ENCODE results near the gene ACTG1.

- TF ChIP-seq, protein P1, sequence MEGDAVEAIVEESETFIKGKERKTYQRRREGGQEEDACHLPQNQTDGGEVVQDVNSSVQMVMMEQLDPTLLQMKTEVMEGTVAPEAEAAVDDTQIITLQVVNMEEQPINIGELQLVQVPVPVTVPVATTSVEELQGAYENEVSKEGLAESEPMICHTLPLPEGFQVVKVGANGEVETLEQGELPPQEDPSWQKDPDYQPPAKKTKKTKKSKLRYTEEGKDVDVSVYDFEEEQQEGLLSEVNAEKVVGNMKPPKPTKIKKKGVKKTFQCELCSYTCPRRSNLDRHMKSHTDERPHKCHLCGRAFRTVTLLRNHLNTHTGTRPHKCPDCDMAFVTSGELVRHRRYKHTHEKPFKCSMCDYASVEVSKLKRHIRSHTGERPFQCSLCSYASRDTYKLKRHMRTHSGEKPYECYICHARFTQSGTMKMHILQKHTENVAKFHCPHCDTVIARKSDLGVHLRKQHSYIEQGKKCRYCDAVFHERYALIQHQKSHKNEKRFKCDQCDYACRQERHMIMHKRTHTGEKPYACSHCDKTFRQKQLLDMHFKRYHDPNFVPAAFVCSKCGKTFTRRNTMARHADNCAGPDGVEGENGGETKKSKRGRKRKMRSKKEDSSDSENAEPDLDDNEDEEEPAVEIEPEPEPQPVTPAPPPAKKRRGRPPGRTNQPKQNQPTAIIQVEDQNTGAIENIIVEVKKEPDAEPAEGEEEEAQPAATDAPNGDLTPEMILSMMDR (IDR thresholded peaks at IDR 0.05) = no peak
- TF ChIP-seq POLR2A (IDR thresholded peaks at IDR 0.05) (no peak), POLR2AphosphoS5 (IDR thresholded peaks at IDR 0.05; ENCODE audit: insufficient read depth in 1 of 2, low read depth in 1 of 2) (no peak)
Observed at GRCh38 chr17:81543339-81543675, 30.7 kb upstream of the ACTG1 start.

Data from vagina (tissue), 2 donors.